GM18519 (cell line): ENCODE data around the gene EMX1.
A peak's percentile ranks its signal among the peaks of the same experiment; 100 is the strongest.

Source experiments
- ATAC-seq: cut with Tn5 transposase; IDR thresholded peaks from one replicate; pipeline ENCODE4 v1.9.1; 2021; ENCODE audit warnings: mild to moderate bottlenecking, moderate library complexity; ENCODE audit not compliant: unreplicated experiment, low FRiP score

The EMX1 gene

DNA sequence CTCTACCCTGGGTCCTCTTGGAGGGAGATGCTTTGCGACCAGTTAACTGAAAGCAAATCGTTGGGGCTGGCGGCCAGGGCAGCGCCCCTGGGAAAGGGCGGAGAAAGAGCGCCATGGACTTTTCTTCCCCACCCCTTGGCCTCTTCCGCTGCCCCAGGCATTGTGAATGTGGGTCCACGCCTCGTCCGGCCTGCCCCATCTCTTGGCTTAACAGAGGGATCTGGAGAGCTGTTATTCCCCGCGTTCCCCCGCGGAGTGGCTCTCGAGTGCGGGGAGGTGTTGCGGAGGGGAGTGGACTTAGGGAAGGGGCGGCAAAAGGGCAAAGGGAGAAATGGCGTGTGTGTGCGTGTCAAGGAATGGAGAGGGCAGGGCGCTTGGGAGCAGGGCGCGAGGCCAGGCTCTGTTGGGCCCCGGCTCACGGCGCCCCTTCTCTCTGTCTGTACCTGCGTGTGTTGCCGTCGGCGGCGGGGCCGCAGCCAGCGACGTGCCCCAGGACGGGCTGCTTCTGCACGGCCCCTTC, 6.6 kb downstream of the EMX1 start:
- no peak for ATAC-seq

DNA sequence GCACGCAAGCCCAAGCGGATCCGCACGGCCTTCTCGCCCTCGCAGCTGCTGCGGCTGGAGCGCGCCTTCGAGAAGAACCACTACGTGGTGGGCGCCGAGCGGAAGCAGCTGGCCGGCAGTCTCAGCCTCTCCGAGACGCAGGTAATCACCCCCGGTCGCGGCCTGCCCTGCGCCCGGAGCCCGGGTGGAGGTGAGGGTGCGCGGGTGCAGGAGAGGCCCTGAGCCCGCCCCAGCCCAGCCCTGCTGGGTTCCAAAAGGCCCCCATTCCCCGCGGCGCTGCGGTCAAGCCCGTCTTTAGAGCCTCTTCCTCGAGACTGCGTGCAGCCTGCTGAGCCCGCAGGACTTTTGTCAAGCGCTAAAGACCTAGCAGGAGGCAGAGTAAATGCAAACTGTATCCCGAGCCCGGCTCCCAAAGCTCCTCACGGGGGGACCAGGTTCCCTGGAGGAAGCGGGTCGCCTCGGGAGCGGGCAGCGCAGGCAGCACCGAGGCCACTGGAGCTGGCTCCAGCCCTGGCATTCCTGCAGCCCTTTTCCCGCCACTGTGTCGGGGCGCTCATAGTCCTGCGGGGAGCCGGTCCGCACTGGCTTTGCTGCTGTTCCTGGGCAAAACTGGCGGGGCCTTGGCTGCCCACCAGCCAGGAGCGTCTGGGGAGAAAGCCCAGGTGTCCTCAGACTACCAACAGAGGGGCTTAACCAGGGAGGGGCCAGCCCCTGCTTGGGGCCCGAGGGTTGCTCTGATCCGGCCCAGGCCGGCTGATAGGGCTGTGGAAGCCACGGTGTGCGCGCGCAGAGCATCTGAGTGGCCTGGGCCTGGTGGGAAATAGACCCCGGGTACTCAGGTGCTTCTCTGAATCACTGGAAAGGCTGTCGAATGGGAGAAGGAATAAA, 7.3 kb downstream of the EMX1 start:
- no peak for ATAC-seq

DNA sequence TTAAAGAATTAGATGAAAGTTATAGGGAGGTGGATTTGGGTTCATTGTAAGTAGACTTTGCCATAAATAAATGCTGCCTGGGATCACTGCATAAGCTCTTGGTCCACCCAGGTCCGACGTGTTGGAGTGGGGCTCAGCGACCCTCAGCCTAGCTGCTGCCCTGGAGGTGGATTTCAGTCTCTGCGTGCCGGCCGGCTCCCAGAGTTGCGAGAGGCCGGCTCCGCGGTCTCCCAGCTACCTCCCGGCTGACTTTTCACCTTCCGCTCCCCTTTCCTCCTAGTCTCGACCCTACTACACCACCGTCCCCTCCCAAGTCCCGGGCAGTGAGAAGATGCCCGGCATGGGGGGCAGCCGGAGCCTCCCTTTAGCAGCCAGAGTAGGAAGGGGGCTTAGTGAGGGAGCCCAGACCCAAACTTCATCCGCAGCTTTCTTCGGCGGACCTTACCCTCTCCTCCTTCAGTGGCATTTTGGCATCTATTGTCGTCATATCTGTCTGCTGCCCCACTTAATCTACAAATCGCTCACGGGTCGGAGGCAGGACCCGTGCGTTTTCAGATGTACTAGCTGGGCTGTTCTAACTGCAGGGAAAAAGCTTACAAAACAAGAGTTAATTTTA, 8.1 kb downstream of the EMX1 start:
- no peak for ATAC-seq

DNA sequence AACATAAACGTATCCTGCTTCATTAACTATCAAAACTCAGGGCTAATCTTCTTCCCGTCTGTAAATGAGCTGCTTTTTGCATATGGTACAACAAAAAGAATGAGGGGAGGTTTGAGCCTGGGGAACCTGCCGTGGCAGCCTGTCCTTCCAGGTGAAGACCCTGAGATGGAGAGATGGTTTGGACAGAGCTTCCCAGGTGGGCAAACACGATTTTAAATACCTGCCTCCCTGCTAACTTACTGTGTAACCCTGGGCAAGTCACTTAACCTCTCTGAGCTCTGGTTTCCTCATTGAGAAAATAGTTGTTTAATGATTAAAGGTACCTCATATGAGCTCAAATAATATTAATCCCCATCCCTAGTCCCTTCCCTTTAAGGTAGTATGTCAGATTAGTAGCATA, 9.0 kb downstream of the EMX1 start:
- ATAC-seq, result no peak

DNA sequence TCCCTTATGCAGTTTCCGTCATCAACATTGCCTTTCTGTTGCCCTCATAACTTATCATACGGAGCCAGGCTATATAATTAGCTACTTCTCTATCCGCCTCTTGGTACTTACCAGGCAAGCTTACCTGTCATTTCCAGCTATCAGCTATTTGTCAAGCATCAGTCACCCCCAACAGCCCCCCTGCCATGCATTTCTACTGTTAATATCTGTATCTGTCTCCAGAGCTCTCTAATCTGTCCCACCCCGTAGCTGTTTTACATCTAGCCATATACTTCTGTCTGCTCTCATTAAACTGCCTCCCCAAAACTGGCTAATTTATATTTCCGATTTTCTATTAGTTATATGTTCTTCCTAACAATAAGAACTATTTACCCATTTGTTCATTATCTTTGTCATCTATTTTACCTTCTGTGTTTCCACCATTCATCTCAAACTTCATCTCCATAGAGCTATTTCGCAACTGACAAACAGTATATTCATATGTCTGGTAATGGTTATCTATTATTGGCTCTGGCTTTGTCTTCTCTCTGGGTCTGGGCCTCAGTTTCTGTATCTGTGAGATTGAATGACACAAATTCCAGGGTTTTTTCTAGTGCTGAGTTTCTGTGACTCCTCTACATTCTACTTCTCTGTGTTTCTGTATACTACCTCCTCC, 9.6 kb downstream of the EMX1 start:
- no peak for ATAC-seq

DNA sequence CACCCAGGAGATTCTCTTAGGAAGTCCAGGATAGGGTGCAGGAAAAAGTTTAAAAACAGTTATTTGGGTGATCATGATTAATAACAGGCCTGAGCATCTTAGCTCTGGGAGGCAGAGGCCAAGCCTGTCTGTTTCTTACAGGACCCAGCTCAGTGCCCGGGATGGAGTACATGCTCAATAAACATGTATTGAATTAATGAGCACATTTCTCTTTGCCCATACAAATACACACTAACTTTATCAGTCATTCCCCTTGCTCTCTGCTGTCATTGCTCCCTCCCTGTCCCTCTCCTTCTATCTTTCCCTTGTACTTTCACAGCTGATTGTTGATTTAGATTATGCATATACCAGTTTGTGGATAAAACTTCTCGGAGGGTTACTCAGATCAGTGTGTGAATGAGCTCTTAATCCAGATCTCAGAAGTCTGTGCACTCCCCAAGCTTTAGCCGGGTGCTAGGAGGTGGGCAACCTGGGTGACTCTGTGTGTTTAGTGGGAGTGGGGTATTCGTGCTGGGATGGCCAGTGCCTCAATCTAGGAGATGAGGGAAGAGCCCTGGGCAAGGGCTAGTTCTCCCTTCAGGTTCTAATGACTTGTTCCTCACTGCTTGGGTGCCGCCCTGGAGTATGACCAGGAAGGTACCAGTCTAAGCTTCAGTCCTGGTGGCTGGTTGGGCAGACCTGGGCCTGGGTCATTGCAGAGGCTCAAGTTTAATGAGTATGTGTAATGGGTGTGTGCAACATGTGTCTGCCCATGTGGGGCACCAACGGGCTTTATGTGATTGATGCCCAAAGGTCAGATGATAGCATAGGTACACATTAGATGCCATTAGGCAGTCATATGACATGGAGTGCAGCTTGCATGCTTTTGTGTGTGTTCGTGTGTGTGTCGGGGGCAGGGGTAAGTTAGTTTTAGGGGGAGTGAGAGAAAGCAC, 10.6 kb downstream of the EMX1 start:
- no peak for ATAC-seq

DNA sequence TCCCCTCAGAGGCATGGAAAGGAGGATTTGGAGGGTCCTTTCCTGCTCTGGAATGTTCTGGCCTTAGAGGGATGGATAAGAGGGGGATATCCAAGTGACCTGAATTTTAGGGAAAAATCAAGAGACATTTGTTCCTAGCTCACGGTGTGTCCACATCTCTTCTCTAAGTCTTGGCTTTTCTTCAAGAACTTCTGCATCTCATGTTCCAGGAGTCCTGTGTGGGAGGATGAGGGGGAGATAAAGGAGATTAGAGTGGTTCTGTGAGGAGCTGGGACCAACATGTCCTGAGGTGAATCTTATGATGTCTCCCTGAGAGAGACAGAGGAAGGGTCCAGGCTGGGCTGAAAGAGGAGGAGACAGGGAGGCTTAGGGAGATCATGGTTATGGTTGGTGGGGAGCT, 11.7 kb downstream of the EMX1 start:
- ATAC-seq, result no peak

DNA sequence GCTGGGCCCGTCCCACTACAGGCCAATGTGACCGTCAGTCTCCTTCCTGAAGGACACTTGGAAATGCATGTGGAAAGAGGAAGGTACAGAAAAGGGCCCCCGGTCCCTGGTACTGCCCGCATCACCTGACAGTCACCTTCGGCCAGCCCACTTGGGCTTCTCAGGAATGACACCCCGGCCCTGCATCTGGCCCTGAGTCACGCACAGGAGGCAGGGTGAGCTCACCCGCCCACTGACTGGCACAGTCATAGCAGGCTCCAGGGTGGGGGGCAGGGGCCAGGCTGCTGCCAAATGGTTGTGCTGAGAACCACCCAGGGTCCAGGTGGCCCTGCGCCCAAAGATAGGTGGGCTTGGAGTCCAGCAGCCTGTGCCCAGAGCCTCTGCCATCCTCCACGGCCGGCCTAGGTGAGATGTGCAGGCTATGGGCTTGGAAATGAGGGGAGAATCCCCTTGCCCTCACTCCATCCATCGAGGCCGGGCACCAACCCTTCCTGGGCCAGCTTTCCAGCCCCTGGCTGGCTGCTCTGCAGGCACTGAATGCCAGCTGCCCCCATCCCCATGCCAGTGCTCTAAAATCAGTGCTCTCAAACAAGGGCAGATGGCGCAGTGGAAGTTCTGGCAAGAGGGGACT, 14.1 kb downstream of the EMX1 start:
- no peak for ATAC-seq

DNA sequence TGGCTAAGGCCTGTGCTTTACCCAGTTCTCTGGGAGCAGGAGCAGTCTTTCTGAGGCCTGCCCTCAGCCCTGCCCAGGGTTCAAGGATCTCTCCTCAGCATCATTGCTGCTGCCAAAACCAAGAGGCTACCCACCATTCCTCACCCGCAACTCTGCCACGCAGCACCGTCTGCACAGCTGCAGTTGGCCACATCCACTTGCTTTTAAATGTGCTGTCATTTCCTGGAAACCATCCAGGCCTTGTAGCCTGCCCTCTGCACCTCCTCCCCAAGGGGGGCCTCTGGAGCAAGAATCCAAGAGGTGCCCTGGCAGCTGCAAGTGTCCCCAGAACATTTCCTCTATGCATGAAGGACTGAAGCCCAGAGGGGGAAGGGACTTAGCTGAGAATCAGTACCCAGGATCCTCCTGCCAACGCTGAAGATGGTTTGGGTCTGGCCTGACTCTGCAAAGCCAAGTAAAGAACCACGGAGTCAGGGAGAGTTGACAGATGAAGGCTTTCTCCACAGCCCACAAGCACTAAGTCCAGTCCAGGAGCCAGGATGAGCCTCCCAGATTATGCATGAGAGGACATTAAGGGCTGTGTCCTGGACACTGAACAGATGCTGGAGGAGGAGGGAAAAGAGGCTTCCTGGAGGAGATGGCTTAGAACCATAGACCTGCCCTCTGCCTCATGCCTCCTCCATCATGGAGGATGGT, 14.9 kb downstream of the EMX1 start:
- ATAC-seq, result no peak

DNA sequence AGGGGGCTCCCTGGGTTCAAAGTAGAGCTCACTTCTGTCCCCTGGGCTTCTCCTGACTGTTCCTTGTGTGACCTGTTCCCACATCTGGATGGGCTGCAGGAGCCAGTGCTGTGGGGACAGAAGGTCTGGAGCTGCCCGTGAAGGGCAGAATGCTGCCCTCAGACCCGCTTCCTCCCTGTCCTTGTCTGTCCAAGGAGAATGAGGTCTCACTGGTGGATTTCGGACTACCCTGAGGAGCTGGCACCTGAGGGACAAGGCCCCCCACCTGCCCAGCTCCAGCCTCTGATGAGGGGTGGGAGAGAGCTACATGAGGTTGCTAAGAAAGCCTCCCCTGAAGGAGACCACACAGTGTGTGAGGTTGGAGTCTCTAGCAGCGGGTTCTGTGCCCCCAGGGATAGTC, 15.5 kb downstream of the EMX1 start:
- no peak for ATAC-seq

DNA sequence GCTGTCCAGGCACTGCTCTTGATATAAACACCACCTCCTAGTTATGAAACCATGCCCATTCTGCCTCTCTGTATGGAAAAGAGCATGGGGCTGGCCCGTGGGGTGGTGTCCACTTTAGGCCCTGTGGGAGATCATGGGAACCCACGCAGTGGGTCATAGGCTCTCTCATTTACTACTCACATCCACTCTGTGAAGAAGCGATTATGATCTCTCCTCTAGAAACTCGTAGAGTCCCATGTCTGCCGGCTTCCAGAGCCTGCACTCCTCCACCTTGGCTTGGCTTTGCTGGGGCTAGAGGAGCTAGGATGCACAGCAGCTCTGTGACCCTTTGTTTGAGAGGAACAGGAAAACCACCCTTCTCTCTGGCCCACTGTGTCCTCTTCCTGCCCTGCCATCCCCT, 15.9 kb downstream of the EMX1 start:
- ATAC-seq, result no peak

DNA sequence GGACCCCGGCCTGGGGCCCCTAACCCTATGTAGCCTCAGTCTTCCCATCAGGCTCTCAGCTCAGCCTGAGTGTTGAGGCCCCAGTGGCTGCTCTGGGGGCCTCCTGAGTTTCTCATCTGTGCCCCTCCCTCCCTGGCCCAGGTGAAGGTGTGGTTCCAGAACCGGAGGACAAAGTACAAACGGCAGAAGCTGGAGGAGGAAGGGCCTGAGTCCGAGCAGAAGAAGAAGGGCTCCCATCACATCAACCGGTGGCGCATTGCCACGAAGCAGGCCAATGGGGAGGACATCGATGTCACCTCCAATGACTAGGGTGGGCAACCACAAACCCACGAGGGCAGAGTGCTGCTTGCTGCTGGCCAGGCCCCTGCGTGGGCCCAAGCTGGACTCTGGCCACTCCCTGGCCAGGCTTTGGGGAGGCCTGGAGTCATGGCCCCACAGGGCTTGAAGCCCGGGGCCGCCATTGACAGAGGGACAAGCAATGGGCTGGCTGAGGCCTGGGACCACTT, 16.4 kb downstream of the EMX1 start:
- no peak for ATAC-seq

DNA sequence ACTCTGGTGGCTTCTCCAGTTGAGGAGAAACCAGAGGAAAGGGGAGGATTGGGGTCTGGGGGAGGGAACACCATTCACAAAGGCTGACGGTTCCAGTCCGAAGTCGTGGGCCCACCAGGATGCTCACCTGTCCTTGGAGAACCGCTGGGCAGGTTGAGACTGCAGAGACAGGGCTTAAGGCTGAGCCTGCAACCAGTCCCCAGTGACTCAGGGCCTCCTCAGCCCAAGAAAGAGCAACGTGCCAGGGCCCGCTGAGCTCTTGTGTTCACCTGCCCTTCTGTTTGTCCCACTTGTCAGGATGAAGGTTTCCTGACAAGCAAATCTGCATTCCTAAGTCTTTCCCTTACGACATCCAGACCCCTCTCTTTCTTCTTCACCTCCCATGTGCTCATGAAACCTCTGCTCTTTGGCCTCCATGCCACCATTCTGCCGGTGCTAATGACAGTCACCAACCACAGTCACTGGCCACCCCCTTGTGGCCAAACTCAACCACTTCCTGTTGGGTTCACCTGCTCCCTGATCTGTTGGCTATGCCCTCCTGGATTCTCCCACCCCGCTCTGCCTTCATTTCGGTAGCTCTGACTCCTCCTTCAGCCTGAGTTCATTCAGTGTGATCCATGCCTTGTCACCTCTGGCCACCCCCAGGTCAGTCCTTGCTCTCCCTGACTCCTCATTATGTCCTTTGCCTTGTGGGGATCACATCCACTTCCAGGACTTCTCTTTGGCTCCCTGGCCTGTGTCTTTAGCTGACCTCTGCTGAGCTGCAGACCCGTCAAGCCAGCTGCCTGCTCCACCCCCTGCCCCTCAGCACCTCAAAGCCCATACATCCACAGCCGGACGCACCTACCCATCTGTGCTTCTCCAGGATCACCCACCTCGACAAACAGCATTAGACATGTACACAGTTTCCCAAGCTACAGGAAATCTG, 17.6 kb downstream of the EMX1 start:
- peak; percentile 55 for ATAC-seq

DNA sequence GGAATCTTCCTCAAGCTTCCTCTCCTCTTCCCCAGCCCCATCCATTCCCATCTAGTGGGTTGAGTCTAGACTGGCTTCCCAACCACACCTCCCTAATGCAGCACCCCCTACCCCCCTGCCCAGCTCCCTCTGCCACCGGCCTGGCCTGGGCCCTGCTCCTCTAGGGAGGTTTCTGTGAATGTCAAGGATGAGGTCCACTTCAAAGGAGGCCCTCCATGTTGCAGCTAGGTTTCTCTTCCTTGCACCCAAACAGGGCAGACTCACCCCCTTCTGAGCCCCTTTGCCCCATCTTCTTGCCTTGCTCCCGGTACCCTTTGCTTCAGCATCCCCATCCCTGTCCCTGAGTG, 18.3 kb downstream of the EMX1 start:
- ATAC-seq, result no peak

DNA sequence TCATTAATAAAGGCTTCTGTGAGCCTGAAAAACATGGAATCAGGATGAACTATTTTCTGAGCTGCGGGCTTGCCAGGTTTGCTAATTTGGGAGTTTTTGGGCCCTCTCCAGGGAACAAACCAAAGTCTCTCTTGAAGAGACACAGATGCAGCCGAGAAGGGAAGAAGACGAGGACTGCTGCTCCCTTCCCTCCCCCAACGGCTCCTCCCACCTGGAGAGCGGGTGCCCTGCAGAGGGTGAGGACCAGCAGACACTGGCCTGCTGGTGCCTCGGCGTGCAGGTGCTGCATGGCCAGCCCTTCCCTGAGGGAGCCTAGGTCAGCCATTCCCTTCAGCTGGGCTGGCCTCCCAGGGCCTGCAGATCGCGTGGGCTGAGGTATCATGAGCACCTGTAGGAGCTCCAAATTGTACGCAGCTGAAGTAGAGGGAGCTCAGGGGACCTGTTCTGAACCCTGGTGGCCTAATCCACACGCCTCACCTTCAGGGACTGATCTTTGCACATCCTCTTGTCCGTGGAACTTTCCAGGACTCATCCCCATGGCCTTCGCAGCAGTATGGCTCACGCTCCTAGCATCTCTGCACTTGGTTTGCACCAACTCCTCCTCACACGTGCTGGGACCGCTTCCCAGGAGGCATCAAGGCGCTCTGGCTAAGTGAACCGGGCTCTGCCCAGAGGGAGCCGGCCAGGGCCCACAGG, 19.5 kb downstream of the EMX1 start:
- ATAC-seq, result no peak

DNA sequence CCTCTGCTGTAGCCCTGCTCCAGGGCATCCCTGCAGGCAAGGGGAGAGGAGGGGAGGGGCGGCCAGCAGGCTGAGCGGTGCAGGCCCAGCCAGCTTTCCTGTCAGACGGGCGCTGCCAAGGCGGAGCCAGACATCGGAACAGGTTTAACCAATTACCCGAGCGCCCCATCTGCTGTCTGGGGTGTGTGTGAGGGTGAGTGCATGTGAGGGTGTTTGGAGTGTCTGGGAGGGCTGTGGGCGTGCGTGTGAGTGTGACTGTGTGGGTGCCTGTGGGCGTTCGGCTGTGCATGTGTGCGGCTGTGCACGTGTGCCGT, 20.0 kb downstream of the EMX1 start:
- no peak for ATAC-seq

DNA sequence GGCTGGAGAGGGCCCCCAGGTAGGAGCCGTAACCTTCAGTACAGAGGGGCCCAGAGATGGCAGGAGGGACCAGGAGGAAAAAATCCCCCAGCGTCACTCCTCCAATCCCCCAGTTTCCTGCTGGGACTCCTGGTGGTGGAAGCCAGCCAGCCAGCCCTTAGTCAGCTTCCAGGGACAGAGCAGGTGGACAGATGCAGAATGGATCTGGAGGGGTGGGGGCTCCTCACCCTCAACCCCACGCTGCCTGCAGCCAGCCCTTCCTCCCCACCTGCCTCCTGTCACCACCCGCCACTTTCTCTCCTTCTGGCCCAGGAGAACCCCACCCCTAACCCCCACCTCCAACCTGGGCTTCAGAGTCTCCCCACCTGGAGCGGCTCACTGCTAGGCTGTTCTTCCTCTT, 21.1 kb downstream of the EMX1 start:
- ATAC-seq, result no peak

DNA sequence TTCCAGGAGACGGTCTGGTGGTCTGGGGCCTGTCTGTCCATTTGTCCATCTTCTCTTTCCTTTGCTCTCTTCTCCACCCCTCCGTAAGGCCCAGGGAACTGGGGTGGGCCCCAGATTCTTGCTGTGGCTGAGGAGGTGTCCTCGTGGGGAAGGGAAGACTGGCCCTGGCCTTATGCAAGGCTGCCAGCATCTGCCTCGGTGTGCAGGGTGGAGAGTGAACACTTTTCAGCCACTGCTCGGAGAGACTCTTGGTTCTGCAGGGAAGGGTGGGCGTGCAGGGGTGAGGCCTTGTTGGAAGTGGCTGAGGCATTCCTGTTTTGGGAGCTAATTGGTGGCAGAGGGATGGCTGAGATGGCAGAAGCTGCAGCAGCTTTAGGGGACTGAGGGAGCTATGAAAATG, 23.0 kb downstream of the EMX1 start:
- ATAC-seq, result no peak
